GM12878 (cell line): ENCODE measurements around the gene COASY.

Source experiments
- POLR2AphosphoS5 ChIP-seq: IDR thresholded peaks from 2 replicates; pipeline ENCODE4 v1.6.1; 2011; ENCODE audit warnings: mild to moderate bottlenecking, low read length, inconsistent platforms
- SMAD1 ChIP-seq: fragments of 450-650 bp; IDR thresholded peaks from 2 replicates; pipeline ENCODE4 v1.6.1; 2018; ENCODE audit warnings: mild to moderate bottlenecking, low read depth; ENCODE audit not compliant: partially characterized antibody

- TF ChIP-seq POLR2AphosphoS5 (no peak), SMAD1 (no peak)
These were observed 41.4 kb downstream of the COASY start for GRCh38 chr17:42603318-42603717.
